HCT116 (cell line): ENCODE results near the gene NLRP12. TPM values are rescaled to one million over a fixed set of nuclear protein-coding genes. Genes with fewer than 3 reads are reported as not detected.

ENCODE experiments used
- ATAC-seq: fragments of 200-7000 bp; cut with Tn5 transposase; 2 replicates; pipeline ENCODE4 v1.9.1; 2020; ENCODE audit warnings: mild to moderate bottlenecking, moderate library complexity
- BruUV-seq: library from RNA; stranded (reverse); fragments of 400-500 nt; replicated peaks from 2 replicates; lab custom pipeline; 2021; lab: Mats Ljungman, UMichigan
- CTCF ChIA-PET: fragments of 300-600 bp; sonication (Branson Sonifier 250); formaldehyde crosslinking; loops from one replicate; lab custom pipeline; 2021; ENCODE audit warnings: antibody characterized with exemption; lab: Charles Lee
- POLR2A ChIA-PET: fragments of 300-600, 350-600 bp; sonication (Branson Sonifier 250); formaldehyde crosslinking; loops from one replicate; lab custom pipeline; 2021; ENCODE audit warnings: antibody characterized with exemption; lab: Charles Lee
- RAD21 ChIA-PET, 2 experiments: fragments of 300-600 bp; sonication (Branson Sonifier 250); formaldehyde crosslinking; loops; one replicate each; lab custom pipeline; 2023; ENCODE audit warnings: low total read pairs in 2 of 2; ENCODE audit not compliant: uncharacterized antibody in 2 of 2, unreplicated experiment in 2 of 2, low non-redundant PET in 1 of 2; lab: Charles Lee
- DNase-seq: peaks from one replicate; pipeline ENCODE4 v3.0.0-alpha.2; 2010; ENCODE audit warnings: low read depth, low spot score
- H2AFZ ChIP-seq: fragments of 200-600 bp; shearing (Covaris generic), sonication (generic); 2 replicates; pipeline ENCODE4 v1.6.1; 2017; ENCODE audit warnings: low read depth, mixed run types, mixed read lengths, antibody characterized with exemption, low read length; ENCODE audit not compliant: poor library complexity, severe bottlenecking
- H3K27ac ChIP-seq: 2 replicates; pipeline ENCODE4 v1.5.1; 2012; ENCODE audit warnings: low read depth, low read length
- H3K27me3 ChIP-seq: fragments of 200-600 bp; sonication (generic); 2 replicates; pipeline ENCODE4 v1.6.1; 2016; ENCODE audit warnings: mixed run types, low read length, mixed read lengths; ENCODE audit not compliant: insufficient read depth
- H3K36me3 ChIP-seq, 2 experiments: fragments of 200-500 bp in 1 of 2; fragments of 200-600 bp in 1 of 2; sonication (Bioruptor generic) in 1 of 2; sonication (generic) in 1 of 2; 2 replicates each; pipeline versions ENCODE4 v1.5.1 to v1.6.1; 2014 to 2016; ENCODE audit warnings: low read length in 2 of 2, inconsistent platforms in 1 of 2, mixed read lengths in 1 of 2, mixed run types in 1 of 2; ENCODE audit not compliant: insufficient read depth in 2 of 2, control insufficient read depth in 1 of 2
- H3K4me1 ChIP-seq, 2 experiments: fragments of 200-600 bp in 1 of 2; sonication (generic) in 1 of 2; 2 replicates each; pipeline versions ENCODE4 v1.5.1 to v1.6.1; 2012 to 2017; ENCODE audit warnings: low read length in 2 of 2, inconsistent platforms in 1 of 2, mild to moderate bottlenecking in 1 of 2, mixed read lengths in 1 of 2, mixed run types in 1 of 2, moderate library complexity in 1 of 2; ENCODE audit not compliant: insufficient read depth in 2 of 2, control insufficient read depth in 1 of 2
- H3K4me2 ChIP-seq: fragments of 200-600 bp; sonication (generic); 2 replicates; pipeline ENCODE4 v1.6.1; 2017; ENCODE audit warnings: mixed run types, low read length, mixed read lengths
- H3K4me3 ChIP-seq, 2 experiments: fragments of 200-600 bp in 1 of 2; sonication (generic) in 1 of 2; replicated peaks in 1 of 2; 2 replicates each; pipeline ENCODE4 v1.5.1; 2011 to 2016; ENCODE audit warnings: low read length in 2 of 2, control low read depth in 1 of 2, low read depth in 1 of 2, mild to moderate bottlenecking in 1 of 2, mixed read lengths in 1 of 2, mixed run types in 1 of 2
- H3K79me2 ChIP-seq: fragments of 200-600 bp; sonication (generic); 2 replicates; pipeline ENCODE4 v1.6.1; 2017; ENCODE audit warnings: mild to moderate bottlenecking, mixed run types, low read length, moderate library complexity, mixed read lengths; ENCODE audit not compliant: insufficient read depth
- H3K9ac ChIP-seq: fragments of 200-600 bp; sonication (generic); 2 replicates; pipeline ENCODE4 v1.6.1; 2016; ENCODE audit warnings: low read length, mixed read lengths
- H3K9me2 ChIP-seq: fragments of 200-600 bp; sonication (generic), shearing (Covaris generic); 2 replicates; pipeline ENCODE4 v1.6.1; 2017; ENCODE audit warnings: mixed run types, mild to moderate bottlenecking, moderate library complexity; ENCODE audit not compliant: insufficient read depth
- H3K9me3 ChIP-seq, 2 experiments: fragments of 200-500 bp in 1 of 2; fragments of 200-600 bp in 1 of 2; sonication (Bioruptor generic) in 1 of 2; sonication (generic) in 1 of 2; 2 replicates each; pipeline ENCODE4 v1.6.1; 2014 to 2017; ENCODE audit warnings: low read length in 2 of 2, mixed read lengths in 2 of 2, inconsistent platforms in 1 of 2, low read depth in 1 of 2, mild to moderate bottlenecking in 1 of 2, mixed run types in 1 of 2, moderate library complexity in 1 of 2; ENCODE audit not compliant: control insufficient read depth in 1 of 2, insufficient read depth in 1 of 2
- H4K20me1 ChIP-seq: fragments of 200-600 bp; sonication (generic), shearing (Covaris generic); 2 replicates; pipeline ENCODE4 v1.6.1; 2017; ENCODE audit warnings: mixed run types, mild to moderate bottlenecking, moderate library complexity; ENCODE audit not compliant: insufficient read depth
- CBX3 ChIP-seq: IDR thresholded peaks from 2 replicates; pipeline ENCODE4 v1.6.1; 2012; ENCODE audit warnings: low read depth
- CEBPB ChIP-seq: IDR thresholded peaks from 2 replicates; pipeline ENCODE4 v1.6.1; 2012; ENCODE audit warnings: low read depth
- CTCF ChIP-seq, 3 experiments: fragments of 200-600 bp in 1 of 3; sonication (generic) in 1 of 3; IDR thresholded peaks in 2 of 3; conservative IDR thresholded peaks in 1 of 3; 2 replicates each; pipeline ENCODE4 v1.5.1; 2012 to 2017; ENCODE audit warnings: low read depth in 2 of 3, low read length in 2 of 3, antibody characterized with exemption in 1 of 3, borderline replicate concordance in 1 of 3, control low read depth in 1 of 3, mild to moderate bottlenecking in 1 of 3, mixed read lengths in 1 of 3, mixed run types in 1 of 3, moderate library complexity in 1 of 3; ENCODE audit not compliant: insufficient read depth in 1 of 3
- EGR1 ChIP-seq: IDR thresholded peaks from 2 replicates; pipeline ENCODE4 v1.6.1; 2012; ENCODE audit warnings: low read depth
- ELF1 ChIP-seq: IDR thresholded peaks from 2 replicates; pipeline ENCODE4 v1.6.1; 2012; ENCODE audit warnings: low read depth, borderline replicate concordance
- EZH2 ChIP-seq: fragments of 200-600 bp; sonication (generic); IDR thresholded peaks from 2 replicates; pipeline ENCODE4 v1.6.1; 2017; ENCODE audit warnings: antibody characterized with exemption, mixed run types
- EZH2phosphoT487 ChIP-seq: fragments of 200-600 bp; IDR thresholded peaks from 2 replicates; pipeline ENCODE4 v1.6.1; 2018; ENCODE audit warnings: antibody characterized with exemption, borderline replicate concordance
- FOSL1 ChIP-seq: IDR thresholded peaks from 2 replicates; pipeline ENCODE4 v1.6.1; 2012; ENCODE audit warnings: low read depth
- JUND ChIP-seq: IDR thresholded peaks from 2 replicates; pipeline ENCODE4 v1.6.1; 2012
- MAX ChIP-seq: IDR thresholded peaks from 2 replicates; pipeline ENCODE4 v1.6.1; 2012
- POLR2AphosphoS5 ChIP-seq: IDR thresholded peaks from 2 replicates; pipeline ENCODE4 v1.6.1; 2011; ENCODE audit warnings: mild to moderate bottlenecking, low read depth, low read length, moderate library complexity
- SRF ChIP-seq: IDR thresholded peaks from 2 replicates; pipeline ENCODE4 v1.6.1; 2012; ENCODE audit warnings: low read depth
- YY1 ChIP-seq: IDR thresholded peaks from 2 replicates; pipeline ENCODE4 v1.6.1; 2011; ENCODE audit warnings: low read length, low read depth, moderate library complexity, mild to moderate bottlenecking; ENCODE audit not compliant: insufficient replicate concordance; ENCODE audit errors: extremely low read depth
- ZFX ChIP-seq: fragments of 450-650 bp; IDR thresholded peaks from 2 replicates; pipeline ENCODE4 v1.6.1; 2017
- intact Hi-C: fragments of 100-400 bp; cut with micrococcal nuclease; formaldehyde crosslinking; loops from 2 replicates; pipeline ENCODE4 v1.10.0; 2022
- total RNA-seq: library from RNA; stranded (reverse); gene quantifications from one replicate; pipeline ENCODE4 v1.2.1, GENCODE V29; 2021; ENCODE audit not compliant: unreplicated experiment
- TF ChIP-seq, protein P1 (sequence below): IDR thresholded peaks from 2 replicates; pipeline ENCODE4 v1.6.1; 2012
- TF ChIP-seq, protein P2 (sequence below): IDR thresholded peaks from 2 replicates; pipeline ENCODE4 v1.6.1; 2011; ENCODE audit warnings: mild to moderate bottlenecking, low read length, moderate library complexity; ENCODE audit not compliant: insufficient replicate concordance; ENCODE audit errors: extremely low read depth

NLRP12 gene
- total RNA-seq, 1 experiment from 2014 or later: 0.25 TPM

DNA sequence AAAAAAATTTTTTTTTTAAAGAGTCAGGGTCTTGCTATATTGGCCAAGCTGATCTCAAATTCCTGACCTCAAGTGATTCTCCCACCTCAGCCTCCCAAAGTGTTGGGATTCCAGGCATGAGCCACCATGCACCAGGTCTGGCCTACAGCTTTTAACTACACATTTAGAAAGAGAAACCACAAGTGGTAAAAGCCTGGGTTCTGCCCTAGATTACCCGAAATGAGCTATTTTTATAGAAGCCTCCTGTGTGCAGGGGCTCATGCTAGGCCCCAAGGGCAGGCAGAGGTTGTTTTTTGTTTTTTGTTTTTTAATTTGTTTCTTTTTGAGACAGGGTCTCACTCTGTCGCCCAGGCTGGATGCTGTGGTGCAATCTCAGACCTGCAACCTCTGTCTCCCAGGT, 29.6 kb upstream of the NLRP12 start:
- Histone ChIP-seq H3K4me1 (peaks cover 0 to 6% of the 10 kb centered on the region in 2 experiments; a peak in 3 of 4 replicates), H3K27me3 (no peaks in the 10 kb centered on the region), H3K36me3 (no peaks in the 10 kb centered on the region), H3K27ac (no peak overlapping the region), H3K9me2 (no peaks in the 10 kb centered on the region), H3K9me3 (no peaks in the 10 kb centered on the region), H3K9ac (no peak overlapping the region), H4K20me1 (no peaks in the 10 kb centered on the region), H3K79me2 (no peaks in the 10 kb centered on the region), H3K4me3 (no peak overlapping the region), H3K4me2 (no peak overlapping the region), H2AFZ (no peak overlapping the region)
- intact Hi-C loops: loop anchor here (1.0 kb wide), 1 partner anchor 29 kb away; the partner anchor contains the start of gene PRKCG
- ChIA-PET CTCF (interaction anchor here (0.7 to 1.9 kb wide), 6 partner anchors 14 to 1966 kb away, joined by 3 to 8 read pairs (median 4); partner anchors contain the start of genes CNOT3 and MYADM), RAD21 (interaction anchor here in 1 of 2 experiments (0.7 kb wide), 1 partner anchor 170 kb away, joined by 3 read pairs; no protein-coding TSS in a partner anchor), POLR2A (no interaction called here)
- BruUV-seq: no TSS peak
- DNase-seq (no peak), ATAC-seq (no peak)
- TF ChIP-seq EZH2 (no peak), YY1 (no peak), JUND (no peak), SRF (no peak), CBX3 (no peak)

- DNase-seq (no peak), ATAC-seq (no peak)
- Histone ChIP-seq H3K9me3 (no peaks in the 10 kb centered on the region; a peak in 1 of 4 replicates), H3K9ac (no peak overlapping the region), H3K27me3 (no peaks in the 10 kb centered on the region), H2AFZ (no peak overlapping the region), H3K4me3 (no peak overlapping the region), H4K20me1 (no peaks in the 10 kb centered on the region), H3K36me3 (no peaks in the 10 kb centered on the region), H3K27ac (no peak overlapping the region), H3K4me2 (no peak overlapping the region), H3K9me2 (no peaks in the 10 kb centered on the region), H3K4me1 (peaks cover 3 to 9% of the 10 kb centered on the region in 2 experiments; a peak in 3 of 4 replicates), H3K79me2 (no peaks in the 10 kb centered on the region)
- intact Hi-C loops: no loop called here
- no TSS peak for BruUV-seq
- RAD21 ChIA-PET: interaction anchor here in 1 of 2 experiments (0.7 kb wide), 1 partner anchor 63 kb away, joined by 4 read pairs; no protein-coding TSS in a partner anchor
- CTCF ChIA-PET: interaction anchor here (1.4 kb wide), 1 partner anchor 417 kb away, joined by 3 read pairs; no protein-coding TSS in a partner anchor
- POLR2A ChIA-PET: interaction anchor here (0.7 to 1.1 kb wide), 2 partner anchors 10 to 19 kb away, joined by 4 to 5 read pairs; partner anchors contain the start of gene MYADM
- TF ChIP-seq CBX3: no peak
- no peak for TF ChIP-seq CEBPB
- no peak for TF ChIP-seq ELF1
- TF ChIP-seq EZH2phosphoT487: no peak
- no peak for TF ChIP-seq ZFX
- TF ChIP-seq FOSL1: no peak
- TF ChIP-seq MAX: no peak
- no peak for TF ChIP-seq CTCF (IDR thresholded peaks at IDR 0.05 in 2 of 3, conservative IDR thresholded peaks at IDR 0.05 in 1 of 3; ENCODE audit: borderline replicate concordance in 1 of 3, insufficient read depth in 1 of 3, low read depth in 2 of 3, low read length in 2 of 3)
- no peak for TF ChIP-seq POLR2AphosphoS5
- no peak for TF ChIP-seq EGR1
- TF ChIP-seq EZH2: no peak
- no peak for TF ChIP-seq YY1
- TF ChIP-seq, protein P1, sequence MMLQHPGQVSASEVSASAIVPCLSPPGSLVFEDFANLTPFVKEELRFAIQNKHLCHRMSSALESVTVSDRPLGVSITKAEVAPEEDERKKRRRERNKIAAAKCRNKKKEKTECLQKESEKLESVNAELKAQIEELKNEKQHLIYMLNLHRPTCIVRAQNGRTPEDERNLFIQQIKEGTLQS: no peak
- TF ChIP-seq, protein P2, sequence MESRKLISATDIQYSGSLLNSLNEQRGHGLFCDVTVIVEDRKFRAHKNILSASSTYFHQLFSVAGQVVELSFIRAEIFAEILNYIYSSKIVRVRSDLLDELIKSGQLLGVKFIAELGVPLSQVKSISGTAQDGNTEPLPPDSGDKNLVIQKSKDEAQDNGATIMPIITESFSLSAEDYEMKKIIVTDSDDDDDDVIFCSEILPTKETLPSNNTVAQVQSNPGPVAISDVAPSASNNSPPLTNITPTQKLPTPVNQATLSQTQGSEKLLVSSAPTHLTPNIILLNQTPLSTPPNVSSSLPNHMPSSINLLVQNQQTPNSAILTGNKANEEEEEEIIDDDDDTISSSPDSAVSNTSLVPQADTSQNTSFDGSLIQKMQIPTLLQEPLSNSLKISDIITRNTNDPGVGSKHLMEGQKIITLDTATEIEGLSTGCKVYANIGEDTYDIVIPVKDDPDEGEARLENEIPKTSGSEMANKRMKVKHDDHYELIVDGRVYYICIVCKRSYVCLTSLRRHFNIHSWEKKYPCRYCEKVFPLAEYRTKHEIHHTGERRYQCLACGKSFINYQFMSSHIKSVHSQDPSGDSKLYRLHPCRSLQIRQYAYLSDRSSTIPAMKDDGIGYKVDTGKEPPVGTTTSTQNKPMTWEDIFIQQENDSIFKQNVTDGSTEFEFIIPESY: no peak
- TF ChIP-seq, all 23 proteins: peak for 0
These were observed 25.1 kb upstream of the NLRP12 start for GRCh38 chr19:53849237-53849676.
